Stimulated activated naive B cell treated with anti-CD40 and anti-IgM and Interleukin-4, amounts not matched to agents 10 μg/mL and 1 μg/mL and 100 μg/mL, for 72 hours (primary cell): ENCODE results near the gene ZNRF4.

ENCODE experiments used
- ATAC-seq, 2 donors: fragments of 150-1000 bp; cut with Tn5 transposase; replicated peaks; 2 replicates each; pipeline ENCODE4 v1.10.0; 2021; ENCODE audit warnings: moderate library complexity in 1 of 2
- DNase-seq: peaks from one replicate; pipeline ENCODE4 v3.0.0; 2021
- H3K27ac Mint-ChIP-seq: one replicate; pipeline ENCODE4 v1.8.0; 2022; ENCODE audit warnings: mild to moderate bottlenecking, mixed read lengths
- H3K27me3 Mint-ChIP-seq, 2 donors: one replicate each; pipeline ENCODE4 v1.8.0; 2022; ENCODE audit warnings: mixed read lengths in 2 of 2
- H3K36me3 Mint-ChIP-seq, 2 donors: one replicate each; pipeline ENCODE4 v1.8.0; 2022; ENCODE audit warnings: mixed read lengths in 2 of 2, mild to moderate bottlenecking in 1 of 2
- H3K4me1 Mint-ChIP-seq, 2 donors: one replicate each; pipeline ENCODE4 v1.8.0; 2022; ENCODE audit warnings: mixed read lengths in 2 of 2, mild to moderate bottlenecking in 1 of 2
- H3K4me3 Mint-ChIP-seq, 2 donors: one replicate each; pipeline ENCODE4 v1.8.0; 2022; ENCODE audit warnings: mild to moderate bottlenecking in 2 of 2, mixed read lengths in 2 of 2, moderate library complexity in 1 of 2
- H3K9me3 Mint-ChIP-seq, 2 donors: one replicate each; pipeline ENCODE4 v1.8.0; 2022; ENCODE audit warnings: mixed read lengths in 2 of 2, mild to moderate bottlenecking in 1 of 2

The ZNRF4 gene

GRCh38 chr19:5451494-5451893, 3.7 kb upstream of the ZNRF4 start:
- no peak overlapping the region for H3K4me3 Mint-ChIP-seq
- no peaks in the 10 kb centered on the region for H3K36me3 Mint-ChIP-seq
- no peak for DNase-seq
- peaks cover 0 to 4% of the 10 kb centered on the region in 2 donors for H3K9me3 Mint-ChIP-seq
- peaks cover 28 to 37% of the 10 kb centered on the region in 2 donors for H3K27me3 Mint-ChIP-seq
- H3K27ac Mint-ChIP-seq, result no peak overlapping the region
- H3K4me1 Mint-ChIP-seq, result no peaks in the 10 kb centered on the region
- no peak for ATAC-seq

- ATAC-seq (peak; percentile 39 to 48), DNase-seq (no peak)
- H3K4me1 Mint-ChIP-seq, result no peaks in the 10 kb centered on the region
- no peaks in the 10 kb centered on the region for H3K36me3 Mint-ChIP-seq
- no peak overlapping the region for H3K4me3 Mint-ChIP-seq
- H3K9me3 Mint-ChIP-seq, result peaks cover 0 to 4% of the 10 kb centered on the region in 2 donors
- H3K27me3 Mint-ChIP-seq, result peaks cover 23 to 32% of the 10 kb centered on the region in 2 donors
- H3K27ac Mint-ChIP-seq, result no peak overlapping the region
Measured at GRCh38 chr19:5452594-5453565, 2.3 kb upstream of the ZNRF4 start.

DNA sequence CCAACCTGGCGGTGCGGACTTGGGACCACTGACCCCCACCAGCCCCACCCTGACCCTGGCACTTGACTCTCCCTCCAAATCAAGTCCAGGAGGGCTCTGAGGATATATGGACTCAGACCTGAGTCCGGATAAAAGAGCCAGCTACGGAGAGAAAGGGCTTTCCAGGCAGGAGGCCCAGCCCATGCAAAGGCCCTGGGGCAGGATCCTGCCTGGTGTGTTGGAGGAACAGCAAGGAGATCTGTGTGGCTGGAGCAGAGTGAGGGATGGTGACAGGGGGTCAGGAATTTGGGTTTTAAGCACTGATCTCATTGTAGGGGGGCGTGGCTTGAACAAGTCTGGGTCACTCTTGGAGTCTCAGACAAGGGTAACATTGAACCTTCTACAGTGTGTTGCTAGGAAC, 474 bp upstream of the ZNRF4 start:
- Mint-ChIP-seq H3K9me3 (peaks cover 0 to 4% of the 10 kb centered on the region in 2 donors), H3K4me3 (no peak overlapping the region), H3K4me1 (no peaks in the 10 kb centered on the region), H3K27me3 (peaks cover 10 to 19% of the 10 kb centered on the region in 2 donors), H3K27ac (no peak overlapping the region), H3K36me3 (no peaks in the 10 kb centered on the region)
- ATAC-seq, result no peak
- DNase-seq, result no peak

GRCh38 chr19:5456130-5456840, 1.1 kb downstream of the ZNRF4 start:
- DNase-seq, result no peak
- H3K27me3 Mint-ChIP-seq, result peaks cover 4 to 13% of the 10 kb centered on the region in 2 donors
- no peak overlapping the region for H3K27ac Mint-ChIP-seq
- H3K36me3 Mint-ChIP-seq, result no peaks in the 10 kb centered on the region
- H3K4me3 Mint-ChIP-seq, result no peak overlapping the region
- H3K4me1 Mint-ChIP-seq, result no peaks in the 10 kb centered on the region
- H3K9me3 Mint-ChIP-seq, result peaks cover 0 to 7% of the 10 kb centered on the region in 2 donors
- no peak for ATAC-seq

DNA sequence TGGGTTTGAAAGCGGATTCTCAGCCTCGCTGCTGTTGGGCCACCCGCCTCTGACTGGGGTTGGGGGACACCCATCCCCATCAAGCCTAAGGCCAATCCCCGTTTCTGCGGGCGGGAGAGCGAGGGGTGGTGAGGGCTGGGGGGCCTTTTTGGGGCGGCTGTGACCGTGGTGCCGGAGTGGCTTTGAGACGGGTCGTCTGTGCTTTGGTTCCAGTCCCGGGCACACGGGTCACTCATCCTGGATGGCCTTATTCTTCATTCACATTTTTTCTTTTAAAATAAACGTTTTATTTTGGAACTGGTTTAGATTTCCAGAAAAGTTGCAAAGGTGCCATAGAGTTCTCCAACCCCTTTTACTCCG, 1.6 kb downstream of the ZNRF4 start:
- Mint-ChIP-seq H3K27ac (no peak overlapping the region), H3K27me3 (peaks cover 4 to 13% of the 10 kb centered on the region in 2 donors), H3K36me3 (no peaks in the 10 kb centered on the region), H3K4me1 (no peaks in the 10 kb centered on the region), H3K9me3 (peaks cover under 1 to 8% of the 10 kb centered on the region in 2 donors), H3K4me3 (no peak overlapping the region)
- DNase-seq (no peak), ATAC-seq (no peak)

DNA sequence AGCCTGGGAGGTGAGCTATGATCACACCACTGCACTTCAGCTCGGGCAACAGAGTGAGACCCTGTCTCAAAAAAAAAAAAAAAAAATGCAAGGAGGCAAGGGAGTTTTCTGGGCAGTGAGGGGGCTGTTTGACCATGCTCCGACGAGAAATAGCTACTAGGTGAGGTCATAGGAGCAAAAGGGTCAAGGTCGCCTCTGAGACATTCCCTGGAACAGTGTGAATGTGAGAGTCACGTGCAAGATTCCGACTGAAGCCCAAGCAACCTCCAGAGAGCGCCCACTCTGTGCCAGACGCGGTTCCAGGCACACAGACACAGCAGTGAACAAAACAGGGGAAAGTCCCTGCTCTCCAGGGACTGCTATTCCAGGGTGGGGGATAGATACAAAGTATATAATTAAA, 2.5 kb downstream of the ZNRF4 start:
- Mint-ChIP-seq H3K4me1 (no peaks in the 10 kb centered on the region), H3K36me3 (no peaks in the 10 kb centered on the region), H3K9me3 (peaks cover 6 to 11% of the 10 kb centered on the region in 2 donors), H3K4me3 (no peak overlapping the region), H3K27ac (no peak overlapping the region), H3K27me3 (peaks cover 4 to 13% of the 10 kb centered on the region in 2 donors)
- DNase-seq (no peak), ATAC-seq (no peak)

DNA sequence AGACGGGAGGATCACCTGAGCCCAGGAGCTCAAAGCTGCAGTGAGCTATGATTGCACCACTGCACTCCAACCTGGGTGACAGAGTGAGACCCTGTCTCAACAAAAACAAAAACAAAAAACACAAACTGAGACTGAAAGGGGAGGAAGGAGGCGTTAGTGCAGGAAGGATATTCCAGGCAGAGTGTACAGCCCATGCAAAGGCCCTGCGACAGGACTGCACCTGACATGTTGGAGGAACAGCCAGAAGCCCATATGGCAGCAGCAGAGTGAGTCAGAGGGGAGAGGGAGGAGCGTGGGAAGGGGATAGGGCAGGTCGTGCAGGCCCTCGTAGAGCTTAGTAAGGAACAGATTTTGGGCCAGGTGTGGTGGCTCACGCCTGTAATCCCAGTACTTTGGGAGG, 3.2 kb downstream of the ZNRF4 start:
- Mint-ChIP-seq H3K9me3 (peaks cover 12 to 13% of the 10 kb centered on the region in 2 donors), H3K36me3 (no peaks in the 10 kb centered on the region), H3K27ac (no peak overlapping the region), H3K4me1 (no peaks in the 10 kb centered on the region), H3K4me3 (no peak overlapping the region), H3K27me3 (peaks cover 4 to 13% of the 10 kb centered on the region in 2 donors)
- no peak for ATAC-seq
- no peak for DNase-seq

DNA sequence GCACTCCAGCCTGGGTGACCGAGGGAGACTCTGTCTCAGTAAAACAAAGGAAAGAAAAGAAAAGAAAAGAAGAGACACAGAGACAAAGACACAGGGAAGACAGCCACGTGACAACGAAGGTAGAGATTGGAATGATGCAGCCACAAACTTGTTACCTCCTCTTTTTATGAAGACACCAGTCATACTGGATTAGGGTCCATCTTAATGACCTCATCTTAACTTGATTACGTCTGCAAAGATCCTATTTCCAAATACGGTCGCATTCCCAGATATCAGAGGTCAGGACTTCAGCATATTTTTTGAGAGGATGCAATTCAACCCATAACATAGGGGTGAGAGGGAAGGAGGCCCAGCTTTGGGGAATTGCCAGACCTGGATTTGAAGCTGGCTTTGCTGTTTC, 4.1 kb downstream of the ZNRF4 start:
- H3K4me3 Mint-ChIP-seq, result no peak overlapping the region
- DNase-seq, result no peak
- H3K36me3 Mint-ChIP-seq, result no peaks in the 10 kb centered on the region
- no peak overlapping the region for H3K27ac Mint-ChIP-seq
- H3K27me3 Mint-ChIP-seq, result peaks cover 9 to 10% of the 10 kb centered on the region in 2 donors
- H3K4me1 Mint-ChIP-seq, result no peaks in the 10 kb centered on the region
- H3K9me3 Mint-ChIP-seq, result peaks cover 12 to 14% of the 10 kb centered on the region in 2 donors
- no peak for ATAC-seq

GRCh38 chr19:5460748-5461147, 5.5 kb downstream of the ZNRF4 start:
- ATAC-seq, result no peak
- H3K27ac Mint-ChIP-seq, result no peak overlapping the region

DNA sequence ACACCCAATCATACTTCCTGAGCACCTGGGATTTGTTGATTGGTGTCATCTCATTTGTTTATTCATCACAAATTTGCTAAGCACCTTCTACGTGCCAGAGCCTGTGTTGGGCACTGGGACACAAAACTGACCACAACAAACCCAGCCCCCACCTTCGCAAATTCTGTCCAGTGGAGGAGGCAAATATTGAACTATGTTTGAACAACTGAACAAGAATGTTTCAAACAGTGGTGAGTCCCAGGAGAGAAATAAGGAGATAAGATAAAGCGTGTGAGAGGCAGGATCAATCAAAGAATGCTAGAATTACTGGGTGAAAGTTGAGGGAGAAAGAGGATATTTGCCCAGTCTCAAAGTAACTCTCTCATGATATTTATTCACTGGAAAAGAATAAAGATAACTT, 8.7 kb downstream of the ZNRF4 start:
- peaks cover 11 to 14% of the 10 kb centered on the region in 2 donors for H3K9me3 Mint-ChIP-seq
- no peaks in the 10 kb centered on the region for H3K4me1 Mint-ChIP-seq
- H3K4me3 Mint-ChIP-seq, result no peak overlapping the region
- ATAC-seq (no peak), DNase-seq (no peak)
- no peaks in the 10 kb centered on the region for H3K36me3 Mint-ChIP-seq
- peaks cover 7 to 19% of the 10 kb centered on the region in 2 donors for H3K27me3 Mint-ChIP-seq
- H3K27ac Mint-ChIP-seq, result no peak overlapping the region

More at GRCh38 chr19:5460748-5461147, 5.5 kb downstream of the ZNRF4 start:
- Mint-ChIP-seq H3K9me3 (peaks cover 11 to 14% of the 10 kb centered on the region in 2 donors), H3K36me3 (no peaks in the 10 kb centered on the region), H3K4me3 (no peak overlapping the region), H3K27me3 (peaks cover 6 to 16% of the 10 kb centered on the region in 2 donors), H3K4me1 (no peaks in the 10 kb centered on the region)
- DNase-seq, result no peak

DNA sequence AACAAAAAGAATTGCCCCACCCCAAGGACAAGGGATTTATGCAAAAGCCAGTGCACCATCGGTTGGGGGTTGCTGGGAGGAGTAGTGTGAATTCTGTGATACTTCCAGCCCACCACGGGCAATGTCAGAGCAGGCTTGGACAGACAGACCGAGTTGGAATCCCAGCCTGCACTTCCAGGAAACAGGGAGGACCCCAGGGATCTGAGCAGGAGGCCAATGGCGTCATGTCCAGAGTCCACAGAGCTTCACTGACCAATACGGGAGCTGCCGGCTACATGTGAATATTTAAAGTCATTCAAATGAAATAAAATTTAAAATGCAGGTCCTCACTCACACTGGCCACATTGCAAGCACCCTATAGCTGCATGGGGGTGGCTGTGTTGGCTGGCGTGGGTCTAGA, 10.9 kb downstream of the ZNRF4 start:
- DNase-seq, result no peak
- no peaks in the 10 kb centered on the region for H3K4me1 Mint-ChIP-seq
- H3K4me3 Mint-ChIP-seq, result no peak overlapping the region
- H3K9me3 Mint-ChIP-seq, result peaks cover 9 to 14% of the 10 kb centered on the region in 2 donors
- no peak for ATAC-seq
- H3K27ac Mint-ChIP-seq, result no peak overlapping the region
- no peaks in the 10 kb centered on the region for H3K36me3 Mint-ChIP-seq
- H3K27me3 Mint-ChIP-seq, result peaks cover 7 to 19% of the 10 kb centered on the region in 2 donors

DNA sequence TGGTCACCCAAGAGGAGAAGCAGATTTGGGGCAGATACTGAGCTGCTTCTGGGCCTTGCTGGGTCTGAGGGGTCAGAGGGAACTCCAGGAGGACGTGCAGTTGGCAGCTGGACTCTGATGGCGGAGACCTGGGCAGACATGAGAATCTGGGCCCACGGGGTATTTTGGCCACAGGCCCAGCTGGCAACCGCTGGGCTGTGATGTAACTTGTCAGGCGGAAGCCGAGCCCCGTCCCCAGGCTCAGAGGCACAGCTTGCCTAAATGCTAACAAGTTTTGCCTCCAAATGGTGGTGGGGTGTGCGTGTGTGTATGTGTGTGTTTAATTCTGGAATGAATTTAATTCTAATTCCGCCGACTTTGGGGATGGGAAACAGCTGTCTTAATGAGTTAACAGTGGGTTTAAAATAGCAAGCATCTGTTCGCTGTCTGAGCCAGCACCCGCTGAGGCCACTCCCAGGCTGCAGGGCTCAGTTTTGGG, 11.6 kb downstream of the ZNRF4 start:
- no peak overlapping the region for H3K4me3 Mint-ChIP-seq
- H3K4me1 Mint-ChIP-seq, result no peaks in the 10 kb centered on the region
- peaks cover 7 to 13% of the 10 kb centered on the region in 2 donors for H3K9me3 Mint-ChIP-seq
- no peaks in the 10 kb centered on the region for H3K36me3 Mint-ChIP-seq
- DNase-seq (no peak), ATAC-seq (no peak)
- peaks cover 7 to 19% of the 10 kb centered on the region in 2 donors for H3K27me3 Mint-ChIP-seq
- H3K27ac Mint-ChIP-seq, result no peak overlapping the region

GRCh38 chr19:5470264-5470671, 15.1 kb downstream of the ZNRF4 start:
- Mint-ChIP-seq H3K4me3 (no peak overlapping the region), H3K4me1 (no peaks in the 10 kb centered on the region), H3K27ac (no peak overlapping the region), H3K9me3 (no peaks in the 10 kb centered on the region), H3K27me3 (peaks cover 25 to 26% of the 10 kb centered on the region in 2 donors), H3K36me3 (no peaks in the 10 kb centered on the region)
- ATAC-seq, result no peak
- no peak for DNase-seq

GRCh38 chr19:5472286-5472685, 17.1 kb downstream of the ZNRF4 start:
- DNase-seq (no peak), ATAC-seq (no peak)
- Mint-ChIP-seq H3K27ac (no peak overlapping the region), H3K4me1 (no peaks in the 10 kb centered on the region), H3K27me3 (peaks cover 18 to 19% of the 10 kb centered on the region in 2 donors), H3K36me3 (no peaks in the 10 kb centered on the region), H3K4me3 (no peak overlapping the region), H3K9me3 (no peaks in the 10 kb centered on the region)
